Body of pancreas (tissue), 4 donors: ENCODE results near the gene PNKD.

Experiments
- CTCF ChIP-seq, 7 experiments: fragments of 450-650 bp in 4 of 7; fragments of 200-600 bp in 3 of 7; sonication (generic) in 3 of 7; IDR thresholded peaks; one replicate each; pipeline ENCODE4 v1.5.1; 2016 to 2019; ENCODE audit warnings: antibody characterized with exemption in 7 of 7
- POLR2A ChIP-seq, 3 donors: fragments of 450-650 bp; IDR thresholded peaks; one replicate each; pipeline ENCODE4 v1.6.1; 2016; ENCODE audit warnings: antibody characterized with exemption in 3 of 3, mild to moderate bottlenecking in 2 of 3

GRCh38 chr2:218229851-218230250, 40.5 kb upstream of the PNKD start:
- TF ChIP-seq CTCF (IDR thresholded peaks at IDR 0.05) (no peak), POLR2A (IDR thresholded peaks at IDR 0.05) (no peak)
